Suprapubic skin (tissue), 4 donors: ENCODE results near the gene MS4A12. TPM values are rescaled to one million over a fixed set of nuclear protein-coding genes. Genes with fewer than 3 reads are reported as not detected.
"Not testable (repeated sequence)": the region's sequence is repeated elsewhere in the genome, so short reads cannot be mapped to it uniquely, and the experiment has no call there.

Experiments
- DNase-seq, 2 donors: peaks; one replicate each; pipeline ENCODE4 v3.0.0-alpha.2; 2019; ENCODE audit warnings: low spot score in 2 of 2
- H3K27ac ChIP-seq: fragments of 200-600 bp; sonication (generic); one replicate; pipeline ENCODE4 v1.5.1; 2019
- H3K27me3 ChIP-seq: fragments of 200-600 bp; sonication (generic); one replicate; pipeline ENCODE4 v1.5.1; 2019
- H3K36me3 ChIP-seq: fragments of 200-600 bp; sonication (generic); one replicate; pipeline ENCODE4 v1.5.1; 2019
- H3K4me1 ChIP-seq: fragments of 200-600 bp; sonication (generic); one replicate; pipeline ENCODE4 v1.5.1; 2019
- H3K4me3 ChIP-seq: fragments of 200-600 bp; sonication (generic); one replicate; pipeline ENCODE4 v1.5.1; 2019; ENCODE audit warnings: mild to moderate bottlenecking
- H3K9me3 ChIP-seq: fragments of 200-600 bp; sonication (generic); one replicate; pipeline ENCODE4 v1.5.1; 2019
- CTCF ChIP-seq, 2 donors: fragments of 200-600 bp in 1 of 2; fragments of 450-650 bp in 1 of 2; sonication (generic) in 1 of 2; IDR thresholded peaks; one replicate each; pipeline ENCODE4 v1.5.1; 2016 to 2019; ENCODE audit warnings: antibody characterized with exemption in 2 of 2, mild to moderate bottlenecking in 1 of 2, moderate library complexity in 1 of 2
- EP300 ChIP-seq: sonication (generic); formaldehyde crosslinking; IDR thresholded peaks from one replicate; pipeline ENCODE4 v1.6.1; 2017; ENCODE audit warnings: antibody characterized with exemption
- POLR2A ChIP-seq, 2 donors: fragments of 450-650 bp; IDR thresholded peaks; one replicate each; pipeline ENCODE4 v1.6.1; 2017; ENCODE audit warnings: antibody characterized with exemption in 2 of 2, mild to moderate bottlenecking in 2 of 2, moderate library complexity in 2 of 2
- POLR2AphosphoS5 ChIP-seq, 3 donors: sonication (generic); formaldehyde crosslinking; IDR thresholded peaks; one replicate each; pipeline ENCODE4 v1.6.1; 2017; ENCODE audit warnings: antibody characterized with exemption in 3 of 3
- WGBS: methylation state at CpG from one replicate; pipeline ENCODE4 v1.1.5; 2018; 5-methylcytosine and 5-hydroxymethylcytosine counted together
- total RNA-seq, 4 donors: library from RNA; depleted of rRNA; stranded (reverse); fragments of >200 nt; gene quantifications; one replicate each; pipeline ENCODE4 v1.1.0, GENCODE V29; 2016

Gene MS4A12
- total RNA-seq, 4 donors from 2014 or later = not detected

GRCh38 chr11:60500276-60500910, 7.8 kb downstream of the MS4A12 start:
- WGBS = 50% methylated on average over 3 of the region's 3 CpGs
- TF ChIP-seq POLR2AphosphoS5 (IDR thresholded peaks at IDR 0.05) = no peak
- no peak for TF ChIP-seq POLR2A (IDR thresholded peaks at IDR 0.05)
- TF ChIP-seq CTCF (IDR thresholded peaks at IDR 0.05) = no peak
- TF ChIP-seq EP300 = no peak
- Histone ChIP-seq H3K4me1 (no peaks in the 10 kb centered on the region), H3K27ac (no peak overlapping the region), H3K36me3 (no peaks in the 10 kb centered on the region), H3K4me3 (no peak overlapping the region), H3K9me3 (no peaks in the 10 kb centered on the region), H3K27me3 (no peaks in the 10 kb centered on the region)
- DNase-seq = no peak

GRCh38 chr11:60502221-60502775, 9.7 kb downstream of the MS4A12 start:
- DNase-seq = no peak
- no peaks in the 10 kb centered on the region for H3K4me1 ChIP-seq
- 70% methylated on average over 3 of the region's 3 CpGs for WGBS
- TF ChIP-seq POLR2A (IDR thresholded peaks at IDR 0.05) (no peak), EP300 (no peak), POLR2AphosphoS5 (IDR thresholded peaks at IDR 0.05) (no peak), CTCF (IDR thresholded peaks at IDR 0.05) (no peak)
- H3K27ac ChIP-seq = no peak overlapping the region
- H3K36me3 ChIP-seq = no peaks in the 10 kb centered on the region
- no peaks in the 10 kb centered on the region for H3K9me3 ChIP-seq
- no peaks in the 10 kb centered on the region for H3K27me3 ChIP-seq
- no peak overlapping the region for H3K4me3 ChIP-seq

- H3K4me1 ChIP-seq = no peaks in the 10 kb centered on the region
- H3K9me3 ChIP-seq = no peaks in the 10 kb centered on the region
- no peaks in the 10 kb centered on the region for H3K36me3 ChIP-seq
- H3K27ac ChIP-seq = no peak overlapping the region
- DNase-seq = no peak
- no peaks in the 10 kb centered on the region for H3K27me3 ChIP-seq
- no peak overlapping the region for H3K4me3 ChIP-seq
- 84% methylated on average over 3 of the region's 3 CpGs for WGBS
- TF ChIP-seq CTCF (IDR thresholded peaks at IDR 0.05) (no peak), EP300 (no peak), POLR2AphosphoS5 (IDR thresholded peaks at IDR 0.05) (no peak), POLR2A (IDR thresholded peaks at IDR 0.05) (no peak)
Measured at GRCh38 chr11:60504219-60504905, 11.8 kb downstream of the MS4A12 start.

- not testable (repeated sequence) for H3K27ac ChIP-seq, H3K9me3 ChIP-seq, H3K4me3 ChIP-seq, H3K27me3 ChIP-seq, H3K36me3 ChIP-seq, H3K4me1 ChIP-seq, DNase-seq
- 84% methylated on average over 11 of the region's 15 CpGs for WGBS
Measured at GRCh38 chr11:60509609-60510008, 17.0 kb downstream of the MS4A12 start.

GRCh38 chr11:60510209-60510608, 17.6 kb downstream of the MS4A12 start:
- H3K4me3 ChIP-seq, H3K27me3 ChIP-seq, H3K36me3 ChIP-seq, DNase-seq, H3K27ac ChIP-seq, H3K9me3 ChIP-seq, H3K4me1 ChIP-seq: not testable (repeated sequence)
- WGBS = no CpG with 5 or more reads among the region's 28 CpGs

- no peaks in the 10 kb centered on the region for H3K9me3 ChIP-seq
- H3K4me3 ChIP-seq = no peak overlapping the region
- no peaks in the 10 kb centered on the region for H3K27me3 ChIP-seq
- WGBS = 74% methylated on average over 6 of the region's 6 CpGs
- no peak overlapping the region for H3K27ac ChIP-seq
- no peak for DNase-seq
- TF ChIP-seq CTCF (IDR thresholded peaks at IDR 0.05) = no peak
- no peak for TF ChIP-seq EP300
- no peaks in the 10 kb centered on the region for H3K36me3 ChIP-seq
- H3K4me1 ChIP-seq = no peaks in the 10 kb centered on the region
Measured at GRCh38 chr11:60511393-60511792, 18.8 kb downstream of the MS4A12 start.
